HG02759 (cell line): Measurements from ENCODE around the gene TRIM62.
"Not testable (repeated sequence)": the region's sequence is repeated elsewhere in the genome, so short reads cannot be mapped to it uniquely, and the experiment has no call there.

ENCODE experiments used
- ATAC-seq: cut with Tn5 transposase; IDR thresholded peaks from one replicate; pipeline ENCODE4 v1.9.1; 2021; ENCODE audit warnings: mild to moderate bottlenecking, moderate library complexity; ENCODE audit not compliant: unreplicated experiment

Gene TRIM62

GRCh38 chr1:33140153-33141149 is 41.4 kb downstream of the TRIM62 start:
- ATAC-seq: no peak

- no peak for ATAC-seq
These were observed 44.0 kb downstream of the TRIM62 start for GRCh38 chr1:33137800-33138199.

- ATAC-seq: not testable (repeated sequence)
These were observed 45.8 kb downstream of the TRIM62 start for GRCh38 chr1:33136041-33136440.

GRCh38 chr1:33133478-33134105 is 48.3 kb downstream of the TRIM62 start:
- no peak for ATAC-seq

GRCh38 chr1:33132549-33132948 is 49.3 kb downstream of the TRIM62 start:
- no peak for ATAC-seq

GRCh38 chr1:33131191-33131590 is 50.7 kb downstream of the TRIM62 start:
- no peak for ATAC-seq

GRCh38 chr1:33130297-33130696 is 51.5 kb downstream of the TRIM62 start:
- no peak for ATAC-seq

- ATAC-seq: no peak
These were observed 53.1 kb downstream of the TRIM62 start for GRCh38 chr1:33128781-33129180.

GRCh38 chr1:33127001-33127823 is 54.6 kb downstream of the TRIM62 start:
- ATAC-seq: peak; percentile 96

- ATAC-seq: no peak
These were observed 55.3 kb downstream of the TRIM62 start for GRCh38 chr1:33126411-33127000.

GRCh38 chr1:33124647-33125046 is 57.2 kb downstream of the TRIM62 start:
- not testable (repeated sequence) for ATAC-seq

GRCh38 chr1:33123266-33123665 is 58.6 kb downstream of the TRIM62 start:
- no peak for ATAC-seq

- no peak for ATAC-seq
These were observed 59.2 kb downstream of the TRIM62 start for GRCh38 chr1:33122483-33123178.

- no peak for ATAC-seq
These were observed 60.1 kb downstream of the TRIM62 start for GRCh38 chr1:33121728-33122127.

GRCh38 chr1:33120436-33121231 is 61.2 kb downstream of the TRIM62 start:
- no peak for ATAC-seq

- no peak for ATAC-seq
These were observed 62.2 kb downstream of the TRIM62 start for GRCh38 chr1:33119532-33120217.

- no peak for ATAC-seq
These were observed 62.8 kb downstream of the TRIM62 start for GRCh38 chr1:33119050-33119449.

- no peak for ATAC-seq
These were observed 63.6 kb downstream of the TRIM62 start for GRCh38 chr1:33118274-33118673.
